Measurements from ENCODE around the gene UTP25.
"Not testable (repeated sequence)": the region's sequence is repeated elsewhere in the genome, so short reads cannot be mapped to it uniquely, and the experiment has no call there.

The UTP25 gene

DNA sequence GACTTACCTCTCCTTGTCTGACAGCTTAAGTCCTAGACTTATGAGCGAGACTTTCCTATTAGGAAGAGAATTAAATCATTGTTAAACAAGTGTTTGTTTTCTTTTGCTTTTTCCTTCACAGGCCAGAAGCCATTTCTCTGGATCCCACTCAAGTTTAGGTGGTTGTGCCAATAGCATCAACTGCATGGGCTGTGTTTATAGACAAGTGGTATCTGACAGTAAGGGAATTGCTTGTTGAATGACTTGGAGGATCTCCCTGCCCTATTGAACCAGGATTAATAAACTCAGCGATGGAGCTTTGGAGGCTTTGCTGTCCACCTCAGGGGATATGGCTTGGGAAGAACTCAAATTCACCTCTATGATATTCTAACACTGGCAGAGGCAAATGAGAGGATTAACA lies 43.7 kb downstream of the UTP25 start:
- DNase-seq (ENCODE audit: low read depth), result no peak

DNA sequence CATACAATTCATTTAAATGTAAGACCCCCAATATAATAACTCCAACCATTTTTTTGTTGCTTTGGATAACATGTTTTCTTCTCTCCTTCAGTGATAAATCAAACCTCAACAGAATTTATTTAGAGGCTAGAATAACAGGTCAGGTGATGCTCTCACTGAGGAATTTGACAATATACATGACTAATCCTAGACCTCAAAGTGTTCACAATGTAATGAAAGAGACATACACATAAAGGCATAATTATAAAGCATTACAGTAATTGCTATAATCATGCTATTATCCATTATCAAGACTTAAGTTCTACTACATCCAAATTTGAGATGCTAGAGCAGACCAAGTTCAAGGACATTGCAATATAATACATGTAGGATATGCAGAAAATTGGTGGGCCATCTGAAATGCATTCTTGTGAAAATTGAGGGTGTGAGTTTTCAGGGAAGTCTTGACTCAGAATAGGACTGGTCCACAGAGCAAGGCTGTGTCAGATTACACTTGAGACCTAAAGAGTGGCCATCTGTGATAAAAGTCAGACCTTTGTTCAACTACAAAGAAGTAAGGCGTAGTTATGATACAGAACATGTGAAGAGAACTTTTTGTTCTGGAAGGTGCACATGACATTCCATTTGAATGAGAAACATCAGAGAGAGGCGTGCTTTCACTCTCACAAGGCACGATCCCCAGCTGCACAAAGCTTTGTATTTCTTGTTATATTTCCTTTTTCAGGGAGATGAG lies 45.5 kb downstream of the UTP25 start:
- no peak for DNase-seq (ENCODE audit: low read depth)

DNA sequence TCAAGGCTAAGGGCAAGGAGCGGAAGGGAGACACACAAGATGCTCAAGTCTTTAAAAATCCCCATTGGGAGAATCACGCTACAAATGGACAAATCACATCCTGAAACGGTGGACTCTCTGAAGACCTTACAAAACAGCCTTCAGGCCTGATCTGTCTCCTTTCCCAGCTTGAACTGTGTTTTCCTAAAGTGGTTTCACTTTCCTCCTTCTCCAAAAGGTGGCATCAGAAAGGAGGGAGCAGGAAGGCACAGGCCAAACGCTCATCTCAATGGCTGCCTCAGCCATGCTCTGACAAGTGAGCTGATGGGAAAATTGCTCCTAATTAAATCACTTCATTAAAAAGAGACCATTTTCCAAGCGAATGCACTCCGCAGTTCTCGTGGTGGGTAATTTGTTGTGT lies 47.7 kb downstream of the UTP25 start:
- DNase-seq (ENCODE audit: low read depth), result no peak

DNA sequence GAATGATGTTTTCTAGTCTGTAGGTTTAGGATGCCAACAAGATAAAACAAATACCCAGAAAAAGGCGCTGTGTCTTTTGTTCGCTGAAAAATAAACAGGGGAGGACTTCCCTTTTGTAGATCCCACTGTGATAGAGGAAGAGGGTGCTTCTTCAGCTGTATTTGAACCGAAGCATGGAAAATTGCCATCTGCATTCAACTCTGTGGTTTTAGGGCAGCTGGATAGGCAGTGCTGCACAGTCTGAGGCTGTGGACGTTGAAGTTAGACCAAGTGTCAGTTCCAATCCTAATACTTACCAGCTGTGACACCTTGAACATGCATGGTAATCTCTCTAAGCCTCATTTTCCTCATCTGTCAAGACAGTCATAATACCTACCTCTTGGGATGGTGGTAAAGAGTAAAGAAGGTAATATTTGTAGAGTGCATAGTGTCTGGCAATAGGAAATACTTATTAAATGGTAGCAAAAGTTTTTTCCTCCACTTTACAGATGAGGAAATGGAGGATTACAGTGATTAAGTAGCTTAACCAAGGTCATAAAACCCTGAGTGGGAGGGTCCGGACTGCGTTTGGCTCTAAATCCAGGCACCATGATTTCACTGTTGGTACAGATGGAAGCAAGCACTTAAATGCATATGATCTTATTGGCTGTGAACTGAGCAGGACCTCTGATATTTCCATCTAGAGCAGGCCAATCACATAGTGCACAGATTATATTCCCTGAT lies 48.5 kb downstream of the UTP25 start:
- DNase-seq (ENCODE audit: low read depth), result no peak

DNA sequence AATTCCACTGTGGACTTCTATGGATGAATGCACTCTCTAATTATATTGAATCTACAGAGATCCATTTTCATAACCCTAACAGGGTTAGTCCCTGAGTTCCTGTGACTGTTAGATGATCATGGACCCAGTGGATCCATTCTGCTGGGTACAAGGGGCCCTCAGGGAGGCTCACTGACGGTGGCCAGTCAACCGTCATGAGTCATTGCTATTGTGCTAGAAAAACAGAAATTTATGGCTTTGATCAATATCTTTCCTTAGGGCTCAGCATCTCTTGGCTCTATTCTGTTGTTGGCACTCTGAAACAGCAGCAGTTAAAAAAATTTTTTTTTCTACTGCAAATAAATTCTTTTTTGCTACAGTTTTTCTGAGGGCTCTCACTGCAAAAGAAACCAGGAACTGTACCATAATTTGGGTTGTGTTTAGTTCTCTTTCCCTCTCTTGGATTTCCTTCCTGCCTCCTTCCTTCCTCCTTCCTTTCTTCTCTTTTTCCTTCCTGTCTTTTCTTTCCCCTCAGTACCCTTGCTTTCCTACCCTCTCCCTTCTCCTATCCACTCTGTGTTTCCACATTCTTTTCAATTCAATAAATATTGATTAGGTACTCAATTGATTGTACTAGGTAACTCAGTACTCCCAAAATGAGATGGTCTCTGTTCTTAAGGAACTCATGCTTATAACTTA lies 49.5 kb downstream of the UTP25 start:
- no peak for DNase-seq (ENCODE audit: low read depth)

DNA sequence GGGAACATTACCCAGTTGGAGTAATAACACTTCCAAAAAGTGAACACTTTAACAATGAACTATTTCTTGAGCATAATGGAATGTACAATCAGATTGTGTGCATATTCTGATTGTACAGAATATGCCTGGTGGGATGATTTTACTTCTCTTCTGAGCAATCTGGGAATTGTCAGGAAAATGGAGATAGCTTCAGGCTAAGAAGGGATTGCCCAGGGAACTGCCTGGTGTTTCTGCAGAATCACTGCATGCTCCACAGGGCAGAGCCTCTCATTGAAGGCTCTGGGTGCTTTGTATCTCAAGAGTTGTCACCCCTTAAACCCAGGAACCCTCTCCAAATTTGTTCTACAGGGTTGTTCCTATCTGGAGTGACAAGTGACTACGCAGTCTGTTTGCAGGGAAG lies 51.2 kb downstream of the UTP25 start:
- DNase-seq (ENCODE audit: low read depth), result no peak

DNA sequence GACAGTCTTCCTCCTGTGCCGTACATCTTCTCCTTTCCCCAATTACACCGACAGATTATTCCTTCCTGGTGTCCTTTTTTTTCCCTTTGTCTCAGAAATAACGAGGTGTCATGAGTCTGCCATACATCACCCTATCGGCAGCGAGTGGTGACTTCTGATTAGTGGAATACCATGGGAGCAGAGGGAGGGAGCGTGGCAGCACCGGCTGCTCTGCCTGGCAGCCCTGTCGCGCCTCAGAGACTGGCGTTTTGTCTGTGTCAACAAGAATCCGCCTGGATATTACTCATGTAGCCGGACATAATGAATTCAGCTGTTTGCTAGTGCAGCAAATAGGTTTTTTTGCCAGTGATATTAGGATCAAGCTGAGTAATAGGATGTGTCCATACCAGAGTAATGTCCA lies 51.8 kb downstream of the UTP25 start:
- no peak for DNase-seq (ENCODE audit: low read depth)

DNA sequence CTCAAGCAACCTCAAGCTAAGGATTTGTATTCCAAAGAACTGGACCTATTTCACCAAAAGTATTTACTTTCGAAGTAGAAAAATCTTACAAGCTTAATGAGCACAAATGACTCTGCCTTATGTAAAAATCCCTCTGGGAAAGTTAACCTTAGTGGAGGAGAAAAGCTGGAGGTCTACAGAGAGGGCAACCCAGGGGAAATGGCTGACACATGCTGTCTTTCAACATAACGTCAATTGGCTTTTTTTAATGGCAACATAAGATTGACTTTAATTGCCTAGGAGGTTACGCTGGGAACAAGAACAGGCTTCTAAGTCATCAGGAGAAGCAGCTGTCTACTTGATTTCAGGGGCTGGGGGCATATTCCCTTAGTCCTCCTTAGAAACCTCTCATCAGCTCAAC lies 52.3 kb downstream of the UTP25 start:
- DNase-seq (ENCODE audit: low read depth), result no peak

DNA sequence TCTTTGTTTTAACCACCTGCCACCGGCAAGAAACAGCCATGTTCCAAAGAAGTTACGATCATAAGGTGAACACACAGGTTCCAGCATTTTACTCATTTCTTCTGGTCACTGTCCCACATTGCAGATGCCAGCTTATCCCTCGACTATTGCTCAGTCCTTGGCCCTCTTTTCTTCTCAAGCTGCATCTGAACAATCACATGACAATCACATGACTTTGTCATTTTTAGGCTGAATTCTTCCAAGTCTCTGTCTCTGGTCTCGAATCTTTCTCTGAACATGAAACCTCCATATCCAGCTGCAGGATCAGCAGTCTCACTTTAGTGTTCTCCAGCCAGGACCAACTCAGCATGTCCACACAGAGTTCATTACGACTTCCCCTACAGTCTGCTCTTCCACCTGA lies 53.8 kb downstream of the UTP25 start:
- no peak for DNase-seq (ENCODE audit: low read depth)

DNA sequence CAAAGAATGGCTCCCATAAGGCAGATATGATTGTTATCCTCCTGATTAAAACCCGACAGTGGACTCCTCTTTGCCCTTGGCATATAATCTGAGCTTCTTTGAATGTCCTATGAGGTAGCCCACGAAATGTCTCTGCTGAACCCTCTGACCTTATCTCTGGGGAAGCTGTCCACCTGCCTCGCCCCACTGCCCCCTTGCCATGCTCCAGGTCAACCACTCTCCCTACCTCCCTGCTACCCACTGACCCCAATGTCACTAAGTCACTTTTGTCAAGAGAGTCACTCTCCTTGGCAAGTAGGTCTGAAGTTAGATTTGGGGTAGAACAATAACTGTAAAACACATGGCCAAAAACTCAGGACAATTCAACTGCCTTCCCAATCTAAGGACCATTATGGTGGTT lies 54.5 kb downstream of the UTP25 start:
- no peak for DNase-seq (ENCODE audit: low read depth)

DNA sequence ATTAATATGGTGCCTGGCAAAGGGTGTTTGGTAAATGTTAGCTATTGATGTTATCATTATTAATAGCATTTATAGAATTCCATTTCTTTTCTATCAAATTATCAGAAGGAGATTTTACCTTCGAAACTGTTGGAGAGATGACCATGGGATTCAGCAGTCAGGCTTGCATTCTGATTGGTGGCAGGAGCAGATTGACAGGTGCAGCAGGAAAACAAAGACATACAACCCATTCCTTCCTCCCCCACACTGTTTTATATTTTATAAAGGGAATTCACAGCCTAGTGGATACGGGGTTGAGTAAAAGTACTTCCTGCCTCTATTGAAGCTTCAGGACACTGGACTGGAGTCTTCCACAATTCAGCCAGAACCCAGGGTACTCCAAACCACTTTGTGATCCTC lies 55.2 kb downstream of the UTP25 start:
- DNase-seq (ENCODE audit: low read depth), result no peak

DNA sequence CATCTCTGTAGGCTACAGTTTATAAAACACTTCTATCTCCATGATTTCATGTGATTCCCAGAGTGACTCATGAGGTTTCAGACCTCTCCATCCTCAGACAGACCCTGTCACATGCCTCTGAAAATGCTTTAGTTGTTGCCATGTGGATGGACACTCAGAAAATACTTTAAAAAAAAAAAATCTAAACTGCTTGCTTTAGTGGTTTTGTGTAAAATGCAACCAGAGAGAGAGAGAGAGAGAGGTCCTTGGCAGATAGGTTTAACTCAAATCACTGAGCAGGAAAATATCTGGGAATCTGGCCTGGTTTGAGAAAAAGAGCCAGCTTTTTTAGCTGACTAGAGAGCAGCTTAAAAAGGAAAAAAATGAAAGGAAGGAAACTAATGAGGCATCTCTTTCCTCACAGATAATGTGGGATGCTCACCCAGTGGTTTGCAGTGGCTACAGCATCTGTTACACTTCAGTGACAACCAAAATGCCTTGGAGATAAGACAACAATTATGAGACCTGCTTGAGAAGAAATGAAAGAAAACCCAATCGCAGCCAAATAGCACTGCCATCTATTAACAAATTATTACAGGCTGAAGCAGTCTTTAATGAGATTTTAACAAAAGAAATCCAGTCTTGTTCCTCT lies 55.7 kb downstream of the UTP25 start:
- no peak for DNase-seq (ENCODE audit: low read depth)

DNA sequence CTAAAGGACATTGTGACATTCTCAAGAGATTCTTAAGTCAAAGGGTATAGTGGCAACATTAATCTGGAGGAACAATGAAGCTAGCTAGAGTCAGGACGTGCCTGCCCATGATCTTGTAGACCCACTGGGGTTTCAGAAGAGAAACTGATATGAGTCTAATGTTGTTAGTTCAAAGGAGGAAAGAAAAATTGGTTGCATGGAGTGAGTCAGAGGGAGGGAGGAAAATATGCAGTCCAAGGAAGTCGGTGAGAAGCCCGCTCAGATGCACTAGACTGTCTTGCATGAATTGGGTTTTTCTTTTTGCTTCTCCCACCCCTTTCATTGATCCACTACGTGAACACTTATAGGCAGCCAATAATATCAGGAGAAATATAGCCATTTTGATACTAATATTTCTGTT lies 56.5 kb downstream of the UTP25 start:
- DNase-seq (ENCODE audit: low read depth), result no peak

DNA sequence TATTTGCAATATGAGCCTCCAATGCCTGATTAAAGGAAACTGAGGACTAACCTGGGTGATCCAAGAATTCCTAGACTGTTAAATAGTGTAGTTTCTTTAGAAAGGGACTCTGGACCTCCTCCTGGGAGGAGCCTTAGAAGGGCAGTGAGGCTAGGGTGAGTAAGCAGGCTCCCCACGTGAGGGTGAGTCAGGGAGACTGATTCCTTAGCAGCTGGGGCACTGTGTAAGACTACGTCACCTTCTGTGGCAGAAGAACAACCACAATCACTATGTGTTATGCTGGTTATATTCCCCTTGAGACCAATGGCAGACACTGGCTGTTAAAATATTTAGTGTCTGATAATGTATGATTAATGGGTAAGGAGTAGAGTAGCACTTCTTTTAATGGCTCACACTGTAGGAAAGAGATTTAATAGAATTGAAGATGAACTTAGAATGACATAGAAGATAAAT lies 56.9 kb downstream of the UTP25 start:
- DNase-seq (ENCODE audit: low read depth), result no peak

DNA sequence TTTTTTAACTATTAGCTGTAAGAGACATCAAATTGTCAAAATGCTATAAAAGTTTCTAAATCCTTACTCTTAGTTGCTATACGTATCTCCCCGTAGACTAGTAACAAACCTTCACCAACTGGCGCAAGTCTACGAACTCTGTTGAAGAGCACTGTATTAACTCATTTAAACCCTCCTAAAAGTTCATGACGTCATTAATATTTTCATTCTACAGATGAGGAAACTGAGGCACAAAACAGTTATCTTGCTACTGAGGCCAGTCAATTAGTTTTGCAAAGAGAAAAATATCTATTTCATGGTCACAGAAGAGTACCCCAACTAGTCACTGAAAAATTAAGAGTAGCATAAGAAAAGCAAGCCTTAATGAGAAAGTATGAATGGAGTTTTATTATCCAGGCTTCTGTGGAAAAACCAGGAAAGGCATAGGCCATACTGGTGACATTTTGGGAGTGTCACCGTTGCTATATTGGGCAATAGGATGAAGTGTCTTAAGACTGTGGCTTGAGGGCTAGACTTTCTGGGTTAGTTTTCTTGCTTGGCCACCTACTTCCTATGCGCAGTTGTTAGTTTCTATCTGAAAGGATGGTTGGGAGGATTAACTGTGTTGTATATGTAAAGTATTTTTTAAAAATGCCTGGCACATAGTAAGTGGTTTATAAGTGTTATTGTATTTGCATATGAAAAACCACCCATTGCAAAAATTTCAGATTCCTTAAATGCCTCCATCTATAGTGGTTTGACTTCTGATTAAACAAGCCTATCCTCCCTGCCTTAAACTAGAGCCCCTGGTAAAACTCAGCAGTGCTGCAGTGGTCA lies 57.8 kb downstream of the UTP25 start:
- DNase-seq (ENCODE audit: low read depth), result no peak

DNA sequence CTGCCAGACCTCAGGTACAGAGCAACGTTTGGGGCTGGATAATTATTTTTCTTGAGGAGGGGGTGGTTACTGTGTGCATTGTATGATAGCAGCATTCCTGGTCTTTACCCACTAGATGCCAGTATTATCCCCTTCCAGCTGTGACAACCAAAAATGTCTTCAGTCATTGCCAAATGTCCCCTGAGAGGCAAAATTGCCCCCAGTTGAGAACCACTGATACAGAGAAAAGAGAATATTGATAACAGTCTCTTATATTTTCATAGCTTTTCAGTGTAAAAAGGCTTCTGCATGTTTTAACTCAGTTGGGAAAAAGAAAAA lies 58.4 kb downstream of the UTP25 start:
- DNase-seq (ENCODE audit: low read depth), result no peak

DNA sequence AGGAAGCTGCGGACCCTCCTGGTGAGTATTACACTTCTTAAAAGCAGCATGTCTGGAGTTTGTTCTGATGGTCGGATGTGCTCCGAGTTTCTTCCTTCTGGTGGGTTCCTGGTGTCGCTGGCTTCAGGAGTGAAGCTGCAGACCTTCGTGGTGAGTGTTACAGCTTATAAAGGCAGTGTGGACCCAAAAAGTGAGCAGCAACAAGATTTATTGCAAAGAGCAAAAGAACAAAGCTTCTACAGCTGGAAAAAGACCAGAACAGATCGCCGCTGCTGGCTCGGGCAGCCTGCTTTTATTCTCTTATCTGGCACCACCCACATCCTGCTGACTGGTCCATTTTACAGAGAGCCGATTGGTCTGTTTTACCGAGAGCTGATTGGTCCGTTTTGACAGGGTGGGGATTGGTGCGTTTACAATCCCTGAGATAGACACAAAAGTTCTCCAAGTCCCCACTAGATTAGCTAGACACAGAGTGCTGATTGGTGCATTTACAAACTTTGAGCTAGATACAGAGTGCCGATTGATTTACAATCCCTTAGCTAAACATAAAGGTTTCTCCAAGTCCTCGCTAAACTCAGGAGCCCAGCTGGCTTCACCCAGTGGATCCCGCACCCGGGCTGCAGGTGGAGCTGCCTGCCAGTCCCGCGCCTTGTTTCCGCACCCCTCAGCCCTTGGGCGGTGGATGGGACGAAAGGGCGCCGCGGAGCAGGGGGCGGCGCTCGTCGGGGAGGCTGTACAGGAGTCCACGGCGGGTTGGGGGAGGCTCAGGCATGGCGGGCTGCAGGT lies 60.7 kb downstream of the UTP25 start:
- not testable (repeated sequence) for DNase-seq (ENCODE audit: low read depth)

DNA sequence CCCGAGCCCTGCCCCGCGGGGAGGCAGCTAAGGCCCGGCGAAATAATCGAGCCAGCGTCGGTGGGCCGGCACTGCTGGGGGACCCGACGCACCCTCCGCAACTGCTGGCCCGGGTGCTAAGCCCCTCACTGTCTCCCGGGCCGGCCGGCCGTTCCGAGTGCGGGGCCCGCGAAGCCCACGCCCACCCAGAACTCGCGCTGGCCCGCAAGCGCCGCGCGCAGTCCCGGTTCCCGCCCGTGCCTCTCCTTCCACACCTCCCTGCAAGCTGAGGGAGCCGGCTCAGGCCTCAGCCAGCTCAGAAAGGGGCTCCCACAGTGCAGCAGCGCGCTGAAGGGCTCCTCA lies 61.3 kb downstream of the UTP25 start:
- no peak for DNase-seq (ENCODE audit: low read depth)

DNA sequence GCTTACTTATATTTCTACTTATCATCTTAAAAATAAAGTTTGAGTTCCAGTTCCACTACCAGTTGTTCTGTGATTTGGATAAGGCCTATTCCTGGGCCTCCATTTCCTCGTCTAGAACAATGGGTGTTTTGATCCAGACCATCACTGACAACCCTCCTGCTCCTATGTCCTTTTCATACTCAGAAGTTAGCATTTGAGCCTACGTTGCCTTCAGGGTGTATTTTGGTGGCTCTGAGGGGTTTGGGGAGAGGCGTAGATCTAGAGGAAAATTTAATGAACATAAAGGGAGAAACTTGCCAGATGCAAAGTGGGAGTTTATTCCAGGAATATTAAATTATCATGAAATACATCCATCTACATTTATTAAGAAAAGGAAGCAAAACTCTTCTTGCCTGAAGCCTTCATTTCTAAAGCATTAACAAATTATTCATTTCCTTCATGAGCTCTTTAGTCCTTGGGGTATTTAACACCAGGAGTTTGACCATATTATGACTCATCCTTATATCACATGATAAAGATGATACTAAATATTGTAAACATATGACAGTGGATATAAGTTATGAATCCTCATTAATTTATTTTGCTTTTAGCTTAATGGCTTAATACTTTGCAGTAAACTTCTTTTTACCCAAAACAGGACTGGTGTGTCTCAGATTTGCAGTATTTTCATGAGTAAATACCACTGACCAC lies 63.0 kb downstream of the UTP25 start:
- no peak for DNase-seq (ENCODE audit: low read depth)

DNA sequence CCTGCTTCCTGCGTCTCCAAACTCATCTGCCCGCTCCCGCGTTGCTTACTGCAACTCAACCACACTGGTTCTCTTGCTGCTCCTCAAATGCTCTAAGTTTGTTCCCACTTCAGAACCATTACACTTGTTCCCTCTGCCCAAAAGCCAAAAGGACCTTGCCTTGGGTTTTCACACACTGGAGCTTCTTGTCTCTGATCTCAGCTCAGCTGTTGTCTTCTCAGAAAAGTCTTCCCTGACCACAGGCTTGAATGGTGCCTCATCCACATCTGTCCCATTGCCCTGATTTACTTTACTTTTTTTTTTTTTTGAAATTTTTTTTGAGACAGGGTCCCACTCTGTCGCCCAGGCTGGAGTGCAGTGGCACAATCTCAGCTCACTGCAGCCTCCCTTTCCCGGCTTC lies 66.0 kb downstream of the UTP25 start:
- DNase-seq (ENCODE audit: low read depth), result no peak

DNA sequence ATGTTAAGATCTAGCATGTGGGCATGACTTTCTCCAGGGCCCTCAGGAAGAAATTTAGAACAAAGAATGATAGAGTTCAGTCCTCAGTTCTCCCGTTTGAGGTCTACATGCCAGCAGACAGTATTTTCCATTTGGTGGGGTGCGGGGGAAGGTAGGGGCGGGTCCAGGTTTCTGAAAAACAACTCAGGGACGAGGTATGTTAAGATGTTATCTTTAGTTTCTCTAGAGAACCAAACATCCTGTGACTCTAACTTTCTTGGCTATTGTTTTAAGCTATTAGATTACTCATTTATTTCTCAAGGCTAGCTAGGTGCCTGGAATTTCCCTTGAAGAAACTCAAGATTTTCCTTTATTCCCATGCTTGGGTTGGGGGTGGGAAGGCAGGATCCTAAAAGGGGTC lies 67.9 kb downstream of the UTP25 start:
- DNase-seq (ENCODE audit: low read depth), result no peak
